Activated CD8-positive, alpha-beta T cell treated with anti-CD3 and anti-CD28 coated beads for 36 hours (primary cell): Measurements from ENCODE around the gene CACNG4. TPM values are rescaled to one million over a fixed set of nuclear protein-coding genes. Genes with fewer than 3 reads are reported as not detected.

ENCODE experiments used
- ATAC-seq: fragments of 200-7000 bp; cut with Tn5 transposase; one replicate; pipeline ENCODE4 v1.10.0; 2021; ENCODE audit warnings: mild to moderate bottlenecking, moderate library complexity
- CTCF ChIA-PET: fragments of 350-600 bp; sonication (Branson Sonifier 250); formaldehyde crosslinking; loops from one replicate; lab custom pipeline; 2021; ENCODE audit warnings: antibody characterized with exemption; lab: Charles Lee
- POLR2A ChIA-PET: fragments of 350-600 bp; sonication (Branson Sonifier 250); formaldehyde crosslinking; loops from one replicate; lab custom pipeline; 2021; ENCODE audit warnings: antibody characterized with exemption; lab: Charles Lee
- DNase-seq: peaks from one replicate; pipeline ENCODE4 v3.0.0-alpha.2; 2020
- H3K27ac Mint-ChIP-seq: one replicate; pipeline ENCODE4 v1.8.0; 2021; ENCODE audit warnings: mild to moderate bottlenecking, mixed read lengths
- H3K27me3 Mint-ChIP-seq: one replicate; pipeline ENCODE4 v1.8.0; 2021; ENCODE audit warnings: mixed read lengths
- H3K36me3 Mint-ChIP-seq: one replicate; pipeline ENCODE4 v1.8.0; 2021; ENCODE audit warnings: low read depth, mixed read lengths
- H3K4me1 Mint-ChIP-seq: one replicate; pipeline ENCODE4 v1.8.0; 2021; ENCODE audit warnings: low read depth, mixed read lengths
- H3K4me3 Mint-ChIP-seq: one replicate; pipeline ENCODE4 v1.8.0; 2021; ENCODE audit warnings: mild to moderate bottlenecking, moderate library complexity, mixed read lengths
- H3K9me3 Mint-ChIP-seq: one replicate; pipeline ENCODE4 v1.8.0; 2021; ENCODE audit warnings: mixed read lengths
- CTCF ChIP-seq: fragments of 200-600 bp; IDR thresholded peaks from one replicate; pipeline ENCODE4 v1.8.0; 2022; ENCODE audit warnings: antibody characterized with exemption, mild to moderate bottlenecking
- intact Hi-C: fragments of 100-400 bp; cut with micrococcal nuclease; formaldehyde crosslinking; loops from one replicate; pipeline ENCODE4 v1.10.0; 2022
- total RNA-seq, 2 experiments: library from RNA; stranded (reverse); gene quantifications; one replicate each; pipeline ENCODE4 v1.2.3, GENCODE V29; 2021

CACNG4 gene
- total RNA-seq, 2 experiments from 2014 or later = not detected

- no peak overlapping the region for H3K27ac Mint-ChIP-seq
- no peaks in the 10 kb centered on the region for H3K9me3 Mint-ChIP-seq
- ChIA-PET POLR2A (no interaction called here), CTCF (no interaction called here)
- no peak for TF ChIP-seq CTCF
- H3K36me3 Mint-ChIP-seq = no peaks in the 10 kb centered on the region
- H3K27me3 Mint-ChIP-seq = peaks cover 8% of the 10 kb centered on the region
- ATAC-seq (no peak), DNase-seq (no peak)
- intact Hi-C loops = no loop called here
- H3K4me1 Mint-ChIP-seq = no peaks in the 10 kb centered on the region
- H3K4me3 Mint-ChIP-seq = no peak overlapping the region
These were observed 12.4 kb upstream of the CACNG4 start for GRCh38 chr17:66952031-66952524.

GRCh38 chr17:66952681-66953629 lies 11.6 kb upstream of the CACNG4 start:
- no peaks in the 10 kb centered on the region for H3K4me1 Mint-ChIP-seq
- H3K27ac Mint-ChIP-seq = no peak overlapping the region
- H3K4me3 Mint-ChIP-seq = no peak overlapping the region
- TF ChIP-seq CTCF = no peak
- ChIA-PET CTCF (no interaction called here), POLR2A (no interaction called here)
- H3K9me3 Mint-ChIP-seq = no peaks in the 10 kb centered on the region
- H3K27me3 Mint-ChIP-seq = peaks cover 6% of the 10 kb centered on the region
- ATAC-seq (no peak), DNase-seq (no peak)
- intact Hi-C loops = no loop called here
- H3K36me3 Mint-ChIP-seq = no peaks in the 10 kb centered on the region

GRCh38 chr17:66953630-66954020 lies 10.9 kb upstream of the CACNG4 start:
- Mint-ChIP-seq H3K9me3 (no peaks in the 10 kb centered on the region), H3K4me3 (no peak overlapping the region), H3K27ac (no peak overlapping the region), H3K27me3 (peaks cover 4% of the 10 kb centered on the region), H3K36me3 (no peaks in the 10 kb centered on the region), H3K4me1 (no peaks in the 10 kb centered on the region)
- ChIA-PET POLR2A (no interaction called here), CTCF (no interaction called here)
- intact Hi-C loops = no loop called here
- no peak for TF ChIP-seq CTCF
- no peak for DNase-seq
- no peak for ATAC-seq

- no peaks in the 10 kb centered on the region for H3K36me3 Mint-ChIP-seq
- H3K27ac Mint-ChIP-seq = no peak overlapping the region
- no peaks in the 10 kb centered on the region for H3K27me3 Mint-ChIP-seq
- no peaks in the 10 kb centered on the region for H3K9me3 Mint-ChIP-seq
- ATAC-seq (no peak), DNase-seq (no peak)
- no peak for TF ChIP-seq CTCF
- no peak overlapping the region for H3K4me3 Mint-ChIP-seq
- ChIA-PET POLR2A (no interaction called here), CTCF (no interaction called here)
- no peaks in the 10 kb centered on the region for H3K4me1 Mint-ChIP-seq
- intact Hi-C loops = no loop called here
These were observed 9.9 kb upstream of the CACNG4 start for GRCh38 chr17:66954632-66955031.

GRCh38 chr17:66955821-66956220 lies 8.7 kb upstream of the CACNG4 start:
- TF ChIP-seq CTCF = no peak
- no peaks in the 10 kb centered on the region for H3K9me3 Mint-ChIP-seq
- intact Hi-C loops = no loop called here
- H3K27me3 Mint-ChIP-seq = peaks cover under 1% of the 10 kb centered on the region
- ATAC-seq (no peak), DNase-seq (no peak)
- no peak overlapping the region for H3K4me3 Mint-ChIP-seq
- no peak overlapping the region for H3K27ac Mint-ChIP-seq
- ChIA-PET POLR2A (no interaction called here), CTCF (no interaction called here)
- H3K4me1 Mint-ChIP-seq = no peaks in the 10 kb centered on the region
- no peaks in the 10 kb centered on the region for H3K36me3 Mint-ChIP-seq
